K562 (cell line): ENCODE measurements around the gene EPHA10. TPM values are rescaled to one million over a fixed set of nuclear protein-coding genes. Genes with fewer than 3 reads are reported as not detected.
A peak's percentile ranks its signal among the peaks of the same experiment; 100 is the strongest.

Source experiments
- ATAC-seq: fragments of 200-7000 bp; cut with Tn5 transposase; 3 replicates; pipeline ENCODE4 v1.9.1; 2020; ENCODE audit warnings: moderate library complexity
- BruUV-seq: library from RNA; stranded (reverse); fragments of 400-500 nt; replicated peaks from 2 replicates; lab custom pipeline; 2021; lab: Mats Ljungman, UMichigan
- CTCF ChIA-PET: fragments of 300-600 bp; formaldehyde crosslinking; extraction: SDS; loops from one replicate; lab custom pipeline; 2021; ENCODE audit warnings: low intra/inter-chr PET ratio; lab: Yijun Ruan, JAX
- POLR2A ChIA-PET: fragments of 300-600, 350-650 bp; sonication (Branson Sonifier 250); formaldehyde crosslinking; extraction: SDS; loops from one replicate; lab custom pipeline; 2021; ENCODE audit warnings: antibody characterized with exemption, inconsistent platforms; lab: Yijun Ruan, JAX
- DNase-seq, 4 experiments: peaks; one replicate each; pipeline versions ENCODE4 v3.0.0 to v3.0.0-alpha.2; 2011 to 2018; ENCODE audit warnings: low spot score in 3 of 4, mixed read lengths in 3 of 4; ENCODE audit errors: extremely low read depth in 1 of 4
- FAIRE-seq: peaks from 2 replicates; lab custom pipeline; 2011; peaks lifted over from hg19 to GRCh38; lab: Jason Lieb, UNC
- H2AFZ ChIP-seq: 2 replicates; pipeline ENCODE4 v1.6.0; 2011; ENCODE audit warnings: low read depth, low read length, control low read depth, inconsistent platforms
- H3K27ac ChIP-seq: fragments of 200-600 bp; 3 replicates; pipeline ENCODE4 v1.8.0; 2011; ENCODE audit warnings: low read depth, mild to moderate bottlenecking, control low read depth, inconsistent platforms, low read length, moderate library complexity, mixed read lengths; ENCODE audit errors: extremely low read depth
- H3K27me3 ChIP-seq, 2 experiments: fragments of 300-600 bp in 1 of 2; 2 replicates in 1 of 2; 3 replicates in 1 of 2; pipeline versions ENCODE4 v1.6.0 to v1.8.0; 2011; ENCODE audit warnings: inconsistent platforms in 2 of 2, low read length in 2 of 2, mild to moderate bottlenecking in 1 of 2, mixed read lengths in 1 of 2, moderate library complexity in 1 of 2; ENCODE audit not compliant: control insufficient read depth in 2 of 2, insufficient read depth in 2 of 2
- H3K36me3 ChIP-seq: fragments of 300-600 bp; 3 replicates; pipeline ENCODE4 v1.8.0; 2011; ENCODE audit warnings: mild to moderate bottlenecking, low read length, inconsistent platforms; ENCODE audit not compliant: control insufficient read depth, insufficient read depth
- H3K4me1 ChIP-seq, 2 experiments: fragments of 200-600 bp in 1 of 2; replicated peaks in 1 of 2; 2 replicates in 1 of 2; 3 replicates in 1 of 2; pipeline versions ENCODE4 v1.5.1 to v1.8.0; 2011; ENCODE audit warnings: inconsistent platforms in 2 of 2, low read length in 2 of 2, mild to moderate bottlenecking in 1 of 2, mixed read lengths in 1 of 2, moderate library complexity in 1 of 2; ENCODE audit not compliant: control insufficient read depth in 2 of 2, insufficient read depth in 2 of 2
- H3K4me2 ChIP-seq: 2 replicates; pipeline ENCODE4 v1.6.1; 2011; ENCODE audit warnings: low read length, control low read depth, inconsistent platforms, mixed read lengths; ENCODE audit not compliant: insufficient read depth
- H3K4me3 ChIP-seq: fragments of 200-600 bp; sonication (generic), shearing (Covaris generic); 2 replicates; pipeline ENCODE4 v1.5.1; 2016; ENCODE audit warnings: control low read depth, inconsistent platforms
- H3K79me2 ChIP-seq: fragments of 200-600 bp; 3 replicates; pipeline ENCODE4 v1.8.0; 2011; ENCODE audit warnings: low read length, inconsistent platforms; ENCODE audit not compliant: control insufficient read depth, insufficient read depth
- H3K9ac ChIP-seq, 2 experiments: 2 replicates each; pipeline versions ENCODE4 v1.6.0 to v1.6.1; 2011; ENCODE audit warnings: low read depth in 2 of 2, low read length in 2 of 2, control low read depth in 1 of 2, inconsistent platforms in 1 of 2, mild to moderate bottlenecking in 1 of 2, mixed read lengths in 1 of 2; ENCODE audit not compliant: insufficient read depth in 1 of 2
- H3K9me1 ChIP-seq: one replicate; pipeline ENCODE4 v1.6.0; 2011; ENCODE audit warnings: inconsistent platforms, mild to moderate bottlenecking, low read length, moderate library complexity; ENCODE audit not compliant: control insufficient read depth, insufficient read depth
- H3K9me3 ChIP-seq: replicated peaks from 2 replicates; pipeline ENCODE4 v1.5.1; 2011; ENCODE audit warnings: low read depth, low read length, inconsistent platforms; ENCODE audit not compliant: control insufficient read depth, insufficient read depth
- H4K20me1 ChIP-seq: replicated peaks from 2 replicates; pipeline ENCODE4 v1.6.1; 2011; ENCODE audit warnings: low read length, inconsistent platforms, mixed read lengths; ENCODE audit not compliant: control insufficient read depth, insufficient read depth
- AFF1 ChIP-seq, 2 experiments: fragments of 450-650 bp; IDR thresholded peaks; 2 replicates each; pipeline ENCODE4 v1.6.1; 2018; ENCODE audit warnings: mild to moderate bottlenecking in 2 of 2, low read depth in 1 of 2; ENCODE audit not compliant: partially characterized antibody in 2 of 2
- ETV5 ChIP-seq: sonication (generic); formaldehyde crosslinking; IDR thresholded peaks from 2 replicates; pipeline ENCODE4 v1.4.0; 2020; ENCODE audit warnings: low read depth, mild to moderate bottlenecking, missing genetic modification reagents
- EZH2 ChIP-seq: IDR thresholded peaks from 2 replicates; pipeline ENCODE4 v1.6.1; 2012; ENCODE audit warnings: low read depth, mild to moderate bottlenecking, inconsistent platforms, low read length, borderline replicate concordance
- MEF2D ChIP-seq: conservative IDR thresholded peaks from 2 replicates; pipeline ENCODE4 v1.6.1; 2016; ENCODE audit warnings: low read depth, missing genetic modification characterization, missing compliant biosample characterization
- TAF9B ChIP-seq: fragments of 450-650 bp; IDR thresholded peaks from 2 replicates; pipeline ENCODE4 v1.6.1; 2018; ENCODE audit warnings: mild to moderate bottlenecking; ENCODE audit not compliant: partially characterized antibody
- ZMIZ1 ChIP-seq, 2 experiments: fragments of 150-350 bp in 1 of 2; IDR thresholded peaks; 2 replicates each; pipeline ENCODE4 v1.6.1; 2012 to 2016; ENCODE audit warnings: low read depth in 2 of 2, low read length in 2 of 2, mild to moderate bottlenecking in 1 of 2, moderate library complexity in 1 of 2
- ZNF12 ChIP-seq: sonication (generic); formaldehyde crosslinking; IDR thresholded peaks from 2 replicates; pipeline ENCODE4 v1.4.0; 2020; ENCODE audit warnings: mild to moderate bottlenecking, missing genetic modification reagents
- WGBS: fragments of 100-300 bp; shearing (Covaris generic); methylation state at CpG from one replicate; pipeline ENCODE4 v1.1.6; 2016; ENCODE audit warnings: low coverage, mixed read lengths; ENCODE audit not compliant: insufficient coverage; ENCODE audit errors: missing lambda C conversion rate; 5-methylcytosine and 5-hydroxymethylcytosine counted together
- in situ Hi-C: fragments of 300-500 bp; cut with MboI; formaldehyde crosslinking; loops from 4 replicates; pipeline ENCODE4 v1.15.0; 2018; ENCODE audit warnings: inconsistent platforms, mixed read lengths
- intact Hi-C: fragments of 100-400 bp; cut with micrococcal nuclease; formaldehyde crosslinking; loops from 2 replicates; pipeline ENCODE4 v1.14.2; 2022
- polyA plus RNA-seq, 8 experiments: library from polyadenylated mRNA; depleted of rRNA in 4 of 8; stranded (reverse) in 5 of 8; unstranded in 3 of 8; fragments of >200 nt; fragmentation: Nextera tagmentation in 2 of 8; fragmentation: Illumina TruSeq in 1 of 8; extraction: Ambion mirVana in 2 of 8; extraction: Trizol in 1 of 8; gene quantifications; 2 replicates each; pipeline versions ENCODE4 v1.2.1 to v1.2.3, GENCODE V29; 2011 to 2014; ENCODE audit warnings: inconsistent platforms in 1 of 8, missing spikeins in 1 of 8
- total RNA-seq, 7 experiments: library from RNA; depleted of rRNA in 6 of 7; stranded (reverse); fragments of >200 nt in 6 of 7; fragmentation: Illumina TruSeq in 2 of 7; extraction: Trizol in 2 of 7; gene quantifications; 2 replicates each; pipeline versions ENCODE4 v1.2.1 to v1.2.3, GENCODE V29; 2011 to 2021; ENCODE audit warnings: low replicate concordance in 1 of 7

EPHA10 gene
- total and polyA plus RNA-seq, 9 of the 15 experiments (the other 6 are each of a cell fraction or from before 2014, with no cell fraction given) = 0.03 TPM; not detected in 8

- H3K27me3 ChIP-seq = peaks cover 22 to 39% of the 10 kb centered on the region in 2 experiments
- no peak for TF ChIP-seq AFF1 (IDR thresholded peaks at IDR 0.05; ENCODE audit: low read depth in 1 of 2, partially characterized antibody in 2 of 2)
- no peak for TF ChIP-seq ZNF12 (CRISPR knock-in tag)
- no peak for TF ChIP-seq MEF2D (tag)
- TF ChIP-seq EZH2 = 0 out of 2 replicates have a peak, but pooled peaks have one; percentile 67
- no peak for TF ChIP-seq ZMIZ1 (IDR thresholded peaks at IDR 0.05; ENCODE audit: low read depth in 2 of 2, low read length in 2 of 2)
- no peak for TF ChIP-seq ETV5 (CRISPR knock-in tag)
- no peak for TF ChIP-seq TAF9B
- peaks cover 5% of the 10 kb centered on the region; the same call in 1 of the 2 replicates for H4K20me1 ChIP-seq
- no peak overlapping the region for H2AFZ ChIP-seq
- FAIRE-seq (no peak), DNase-seq (no peak), ATAC-seq (no peak)
- H3K9me3 ChIP-seq = no peaks in the 10 kb centered on the region
- no peak overlapping the region for H3K4me2 ChIP-seq
- no peaks in the 10 kb centered on the region for H3K79me2 ChIP-seq
- H3K4me1 ChIP-seq = peaks cover 0 to 12% of the 10 kb centered on the region in 2 experiments; a peak in 2 of 5 replicates
- CTCF ChIA-PET = no interaction called here
- WGBS = 16% methylated on average over 11 of the region's 11 CpGs
- H3K9me1 ChIP-seq = no peaks in the 10 kb centered on the region
- no peak overlapping the region for H3K27ac ChIP-seq
- POLR2A ChIA-PET = interaction anchor here (0.6 kb wide), 1 partner anchor 224 kb away, joined by 4 read pairs; no protein-coding TSS in a partner anchor
- no TSS peak for BruUV-seq
- in situ Hi-C loops (no loop called here), intact Hi-C loops (no loop called here)
- no peaks in the 10 kb centered on the region for H3K36me3 ChIP-seq
- no peak overlapping the region for H3K9ac ChIP-seq
- no peak overlapping the region for H3K4me3 ChIP-seq
These were observed 12.7 kb downstream of the EPHA10 start for GRCh38 chr1:37752213-37752582.
